NT2/D1 (cell line): ENCODE measurements around the gene PTPRN2.

ENCODE experiments used
- SUZ12 ChIP-seq: IDR thresholded peaks from 2 replicates; pipeline ENCODE4 v1.6.1; 2011; ENCODE audit not compliant: insufficient read length, insufficient read depth; ENCODE audit errors: extremely low read depth
- YY1 ChIP-seq: IDR thresholded peaks from 2 replicates; pipeline ENCODE4 v1.6.1; 2011; ENCODE audit not compliant: insufficient read length, insufficient read depth
- ZNF274 ChIP-seq: IDR thresholded peaks from 2 replicates; pipeline ENCODE4 v1.6.1; 2011; ENCODE audit warnings: mild to moderate bottlenecking, low read depth, low read length

DNA sequence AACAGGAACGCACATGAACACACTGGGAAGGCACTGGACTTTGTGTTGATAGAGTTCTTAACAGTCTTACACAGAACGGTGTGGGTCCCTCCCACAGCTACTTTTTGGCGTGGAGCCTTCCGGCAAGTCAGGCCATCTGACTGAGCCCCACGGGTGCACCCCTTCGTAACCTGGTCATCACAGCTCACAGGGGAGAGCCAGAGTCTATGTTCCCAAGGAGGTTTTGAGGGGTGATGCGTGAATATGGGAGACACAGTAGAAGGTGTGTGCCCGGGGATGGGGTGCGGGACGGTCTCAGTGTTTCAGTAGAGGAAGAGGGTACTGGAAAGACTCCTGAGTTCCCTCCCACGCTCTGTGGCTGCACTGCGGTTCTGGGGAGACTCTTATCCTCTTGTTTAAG, 959.2 kb downstream of the PTPRN2 start:
- TF ChIP-seq YY1 (no peak), ZNF274 (no peak), SUZ12 (no peak)
